ENCODE results near the gene COL27A1.

The COL27A1 gene

DNA sequence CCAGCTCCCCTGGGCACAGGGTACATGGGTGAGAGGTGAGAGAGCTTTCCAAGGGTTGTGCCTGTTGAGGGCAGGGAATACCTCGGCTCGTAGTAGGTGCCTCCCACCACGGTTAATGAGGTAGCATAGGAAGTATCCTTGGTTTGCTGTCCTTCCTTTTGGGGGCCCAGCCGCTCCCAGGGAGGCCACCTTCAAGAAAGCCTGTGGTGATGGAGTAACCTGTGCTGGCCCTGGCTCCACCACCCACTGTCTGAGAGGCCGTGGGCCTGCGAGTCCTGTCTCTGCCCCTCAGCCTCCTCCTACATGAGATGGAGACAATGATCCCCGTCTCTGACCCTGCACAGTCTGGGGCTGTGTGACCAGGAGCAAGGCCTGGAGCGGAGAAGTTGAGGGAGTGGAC is 40.8 kb downstream of the COL27A1 start:
- no peak for DNase-seq (ENCODE audit: low read depth)
- TF ChIP-seq CTCF (IDR thresholded peaks at IDR 0.05; ENCODE audit: insufficient read depth, low read depth, low read length, missing control alignments): no peak
- H3K4me3 ChIP-seq (ENCODE audit: low read length): no peak overlapping the region

GRCh38 chr9:114196979-114197622 is 41.8 kb downstream of the COL27A1 start:
- no peak for DNase-seq (ENCODE audit: low read depth)
- no peak overlapping the region for H3K4me3 ChIP-seq (ENCODE audit: low read length)
- no peak for TF ChIP-seq CTCF (IDR thresholded peaks at IDR 0.05; ENCODE audit: insufficient read depth, low read depth, low read length, missing control alignments)

DNA sequence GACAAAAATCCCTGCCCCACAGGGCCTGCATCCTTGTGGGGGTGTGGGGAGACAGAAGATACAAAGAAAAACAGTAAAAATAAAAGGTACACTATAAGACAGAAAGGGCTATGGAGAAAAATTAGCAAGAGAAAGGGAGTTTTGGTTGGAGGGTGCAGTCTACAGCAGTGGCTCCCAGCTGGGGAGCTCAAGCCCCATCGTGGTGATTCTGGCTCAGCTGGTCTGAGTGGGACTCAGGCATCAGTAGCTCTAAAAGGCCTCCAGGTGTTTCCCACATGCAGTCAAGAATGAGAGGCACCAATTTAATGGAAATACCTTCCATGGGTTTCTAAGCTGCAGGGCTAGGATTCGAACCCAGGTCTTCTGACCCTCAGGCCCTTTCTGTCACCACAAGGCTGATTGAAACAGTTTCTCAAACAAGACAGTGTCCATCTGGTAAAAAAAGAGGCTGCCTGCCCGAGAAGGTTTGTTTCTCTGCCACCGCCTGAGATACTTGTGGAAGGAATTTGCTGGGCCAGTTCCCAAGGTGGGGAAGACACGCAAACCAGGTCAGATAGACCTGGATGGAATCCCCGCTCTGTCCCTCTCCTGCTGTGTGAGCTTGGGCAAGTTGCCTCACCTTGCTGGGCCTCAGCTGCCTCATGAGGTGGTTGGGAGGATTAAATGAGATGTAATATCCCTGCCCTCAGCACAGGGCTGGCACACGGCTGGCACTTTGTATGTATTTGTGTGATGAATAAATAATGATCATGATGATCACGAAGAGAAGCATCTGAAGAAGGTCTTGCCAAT is 43.1 kb downstream of the COL27A1 start:
- no peak overlapping the region for H3K4me3 ChIP-seq (ENCODE audit: low read length)
- no peak for TF ChIP-seq CTCF (IDR thresholded peaks at IDR 0.05; ENCODE audit: insufficient read depth, low read depth, low read length, missing control alignments)
- DNase-seq (ENCODE audit: low read depth): no peak

DNA sequence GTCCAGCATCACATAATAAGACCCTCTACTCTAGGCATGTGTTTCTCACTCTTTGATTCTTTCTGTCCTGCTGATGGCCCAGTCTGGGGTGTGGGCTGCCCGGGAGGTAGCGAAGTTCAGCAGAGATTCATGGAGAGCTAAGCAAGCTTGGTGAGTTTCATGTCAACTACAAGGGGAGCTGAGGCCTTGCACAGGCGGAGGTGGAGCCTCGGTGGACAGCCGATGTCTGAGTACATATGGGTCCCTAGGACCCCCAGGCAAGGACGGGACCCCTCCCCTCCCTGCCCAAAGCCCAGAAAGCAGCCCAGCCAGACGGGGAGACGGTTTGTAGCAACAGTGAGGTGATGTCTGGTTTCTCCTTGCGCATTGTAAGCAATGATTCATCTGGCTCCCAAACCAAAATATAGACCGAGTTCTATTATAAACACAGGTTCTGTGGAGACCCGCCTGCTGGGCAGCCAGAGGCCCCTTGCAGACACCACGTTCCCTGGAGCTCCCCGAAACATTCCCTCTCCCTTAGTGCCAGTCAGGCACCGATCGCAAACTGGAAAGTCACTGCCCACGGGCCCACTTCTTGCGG is 45.5 kb downstream of the COL27A1 start:
- no peak for DNase-seq (ENCODE audit: low read depth)
- no peak overlapping the region for H3K4me3 ChIP-seq (ENCODE audit: low read length)
- TF ChIP-seq CTCF (IDR thresholded peaks at IDR 0.05; ENCODE audit: insufficient read depth, low read depth, low read length, missing control alignments): no peak

GRCh38 chr9:114202396-114202795 is 47.1 kb downstream of the COL27A1 start:
- no peak for DNase-seq (ENCODE audit: low read depth)
- TF ChIP-seq CTCF (IDR thresholded peaks at IDR 0.05; ENCODE audit: insufficient read depth, low read depth, low read length, missing control alignments): no peak
- H3K4me3 ChIP-seq (ENCODE audit: low read length): no peak overlapping the region

DNA sequence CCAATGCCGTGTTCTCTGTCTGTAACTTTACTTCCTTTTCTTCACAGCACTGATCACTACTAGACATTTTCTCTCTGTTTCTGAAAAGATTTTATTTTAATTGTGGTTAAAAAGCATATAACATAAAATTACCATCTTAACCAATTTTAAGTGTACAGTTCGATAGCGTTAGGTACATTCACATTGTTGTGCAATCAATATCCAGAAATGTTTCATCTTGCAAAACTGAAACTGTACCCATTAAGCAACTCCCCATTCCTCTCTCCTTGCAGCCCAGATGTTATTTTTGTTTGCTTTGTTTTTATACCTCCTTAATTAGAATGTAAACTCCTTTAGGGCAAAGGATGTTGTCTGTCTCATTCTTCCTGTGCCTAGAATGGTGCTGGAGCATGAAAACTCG is 47.5 kb downstream of the COL27A1 start:
- H3K4me3 ChIP-seq (ENCODE audit: low read length): no peak overlapping the region
- TF ChIP-seq CTCF (IDR thresholded peaks at IDR 0.05; ENCODE audit: insufficient read depth, low read depth, low read length, missing control alignments): no peak
- peak; percentile 52 for DNase-seq (ENCODE audit: low read depth)

All from epithelial cell of esophagus (primary cell).